ENCODE measurements around the gene RUNX1.

RUNX1 gene

GRCh38 chr21:35035116-35035515 lies 14.0 kb downstream of the RUNX1 start:
- Histone ChIP-seq H3K27ac (ENCODE audit: low read length) (no peak overlapping the region), H3K9ac (ENCODE audit: low read depth, low read length) (no peak overlapping the region), H3K27me3 (ENCODE audit: insufficient read depth, low read length) (no peaks in the 10 kb centered on the region), H3K36me3 (ENCODE audit: insufficient read depth, low read depth, low read length) (no peaks in the 10 kb centered on the region), H3K4me3 (ENCODE audit: low read length) (no peak overlapping the region), H3K9me3 (ENCODE audit: insufficient read depth, low read depth, low read length) (no peaks in the 10 kb centered on the region), H3K4me1 (ENCODE audit: insufficient read depth, low read length) (no peaks in the 10 kb centered on the region)

GRCh38 chr21:35034203-35034926 lies 14.7 kb downstream of the RUNX1 start:
- Histone ChIP-seq H3K36me3 (ENCODE audit: insufficient read depth, low read depth, low read length) (no peaks in the 10 kb centered on the region), H3K9ac (ENCODE audit: low read depth, low read length) (no peak overlapping the region), H3K4me1 (ENCODE audit: insufficient read depth, low read length) (no peaks in the 10 kb centered on the region)

DNA sequence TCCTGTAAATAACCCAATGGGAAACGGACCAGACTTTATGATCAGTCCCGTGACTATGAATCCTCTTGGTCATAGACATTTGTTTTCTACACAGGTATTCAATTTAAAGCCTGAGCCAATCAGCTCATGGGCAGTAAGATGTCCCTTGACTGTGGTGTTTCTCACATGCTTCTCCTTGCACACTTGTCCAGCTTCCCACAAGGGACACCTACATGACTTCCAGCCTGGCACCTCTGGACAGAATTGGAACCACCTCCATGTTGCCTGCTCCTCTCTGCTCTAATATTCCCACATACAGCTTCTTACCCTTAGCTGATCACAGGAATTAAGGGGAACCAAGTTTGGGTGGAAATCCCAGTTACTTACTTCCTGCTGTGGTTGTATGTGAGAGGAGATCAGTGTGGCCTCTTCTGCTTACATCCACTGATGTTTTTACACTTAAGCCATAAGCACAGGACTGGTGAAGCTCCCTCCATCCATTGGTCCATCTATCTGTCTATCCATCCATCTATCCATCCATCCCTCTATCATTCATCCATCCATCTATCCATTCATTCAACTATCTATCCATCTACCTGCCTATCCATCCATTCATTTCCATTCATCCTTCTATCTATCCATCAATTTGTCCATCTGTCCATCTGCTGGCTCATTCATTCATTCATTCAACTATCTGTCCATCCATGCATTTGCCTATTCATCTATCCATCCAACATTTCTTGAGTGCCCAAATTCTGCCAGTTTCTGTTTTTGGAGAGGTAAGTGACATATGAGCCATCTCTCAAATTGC lies 16.4 kb downstream of the RUNX1 start:
- Histone ChIP-seq H3K9ac (ENCODE audit: low read depth, low read length) (no peak overlapping the region), H3K27me3 (ENCODE audit: insufficient read depth, low read length) (peaks cover 9% of the 10 kb centered on the region; the same call in 1 of the 2 replicates), H3K4me1 (ENCODE audit: insufficient read depth, low read length) (peaks cover 3% of the 10 kb centered on the region; the same call in 1 of the 2 replicates), H3K9me3 (ENCODE audit: insufficient read depth, low read depth, low read length) (no peaks in the 10 kb centered on the region), H3K27ac (ENCODE audit: low read length) (no peak overlapping the region), H3K4me3 (ENCODE audit: low read length) (no peak overlapping the region), H3K36me3 (ENCODE audit: insufficient read depth, low read depth, low read length) (no peaks in the 10 kb centered on the region)

More at GRCh38 chr21:35034203-35034926, 14.7 kb downstream of the RUNX1 start:
- Histone ChIP-seq H3K27me3 (ENCODE audit: insufficient read depth, low read length) (no peaks in the 10 kb centered on the region), H3K4me3 (ENCODE audit: low read length) (no peak overlapping the region), H3K9me3 (ENCODE audit: insufficient read depth, low read depth, low read length) (no peaks in the 10 kb centered on the region), H3K27ac (ENCODE audit: low read length) (no peak overlapping the region)

GRCh38 chr21:35028451-35028978 lies 20.6 kb downstream of the RUNX1 start:
- H3K9me3 ChIP-seq (ENCODE audit: insufficient read depth, low read depth, low read length): no peaks in the 10 kb centered on the region
- H3K4me3 ChIP-seq (ENCODE audit: low read length): no peak overlapping the region
- no peak overlapping the region for H3K9ac ChIP-seq (ENCODE audit: low read depth, low read length)
- no peaks in the 10 kb centered on the region for H3K36me3 ChIP-seq (ENCODE audit: insufficient read depth, low read depth, low read length)
- peaks cover 34% of the 10 kb centered on the region for H3K27me3 ChIP-seq (ENCODE audit: insufficient read depth, low read length)
- no peak overlapping the region for H3K27ac ChIP-seq (ENCODE audit: low read length)
- H3K4me1 ChIP-seq (ENCODE audit: insufficient read depth, low read length): peaks cover 7% of the 10 kb centered on the region; the same call in 1 of the 2 replicates

DNA sequence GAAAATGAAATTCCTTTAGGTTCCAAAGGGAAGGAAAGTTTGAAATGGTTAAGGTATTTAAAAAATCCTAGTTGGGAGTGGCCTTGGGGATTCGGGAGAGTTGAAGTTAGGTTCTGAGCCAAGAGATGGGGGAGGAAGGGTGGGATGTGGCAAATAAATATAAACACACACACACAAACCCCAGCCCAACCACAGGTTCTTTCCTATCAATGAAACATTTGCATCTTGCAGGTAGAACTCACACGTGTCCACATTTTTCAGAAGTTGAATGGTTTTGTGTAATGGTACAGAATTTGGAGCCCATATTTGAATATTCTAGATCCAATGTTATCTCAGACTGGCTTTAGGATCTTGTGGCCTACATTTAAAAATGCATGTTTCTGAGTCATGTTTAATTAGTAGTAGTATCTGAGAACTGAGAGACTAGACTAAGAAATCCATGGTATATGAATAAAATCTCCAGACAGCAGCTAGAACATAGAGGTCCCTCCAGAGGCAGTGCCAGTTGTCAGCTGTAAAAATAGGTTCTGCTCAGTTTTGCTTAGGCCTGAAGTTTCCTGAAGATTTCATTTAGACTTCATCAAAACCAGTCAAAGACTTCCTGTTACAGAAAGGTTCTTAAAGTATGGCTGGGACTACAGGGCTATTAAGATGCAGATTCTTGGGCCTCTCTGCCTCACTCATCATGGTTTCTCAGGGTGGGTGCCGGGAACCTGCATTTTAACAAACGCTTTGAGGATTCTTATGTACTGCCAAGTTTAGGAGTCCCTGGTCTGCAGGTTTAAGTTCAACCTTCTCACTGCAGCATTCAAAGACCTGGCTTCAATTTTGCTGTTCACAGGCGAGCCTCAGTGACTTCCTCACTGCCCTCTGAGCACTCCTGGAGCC lies 21.3 kb downstream of the RUNX1 start:
- H3K4me3 ChIP-seq (ENCODE audit: low read length): peak overlapping the region; percentile 67; the same call in 1 of the 2 replicates
- no peaks in the 10 kb centered on the region for H3K36me3 ChIP-seq (ENCODE audit: insufficient read depth, low read depth, low read length)
- no peak overlapping the region for H3K9ac ChIP-seq (ENCODE audit: low read depth, low read length)
- peaks cover 7% of the 10 kb centered on the region; the same call in 1 of the 2 replicates for H3K4me1 ChIP-seq (ENCODE audit: insufficient read depth, low read length)
- no peaks in the 10 kb centered on the region for H3K9me3 ChIP-seq (ENCODE audit: insufficient read depth, low read depth, low read length)
- no peak overlapping the region for H3K27ac ChIP-seq (ENCODE audit: low read length)
- H3K27me3 ChIP-seq (ENCODE audit: insufficient read depth, low read length): peaks cover 34% of the 10 kb centered on the region

DNA sequence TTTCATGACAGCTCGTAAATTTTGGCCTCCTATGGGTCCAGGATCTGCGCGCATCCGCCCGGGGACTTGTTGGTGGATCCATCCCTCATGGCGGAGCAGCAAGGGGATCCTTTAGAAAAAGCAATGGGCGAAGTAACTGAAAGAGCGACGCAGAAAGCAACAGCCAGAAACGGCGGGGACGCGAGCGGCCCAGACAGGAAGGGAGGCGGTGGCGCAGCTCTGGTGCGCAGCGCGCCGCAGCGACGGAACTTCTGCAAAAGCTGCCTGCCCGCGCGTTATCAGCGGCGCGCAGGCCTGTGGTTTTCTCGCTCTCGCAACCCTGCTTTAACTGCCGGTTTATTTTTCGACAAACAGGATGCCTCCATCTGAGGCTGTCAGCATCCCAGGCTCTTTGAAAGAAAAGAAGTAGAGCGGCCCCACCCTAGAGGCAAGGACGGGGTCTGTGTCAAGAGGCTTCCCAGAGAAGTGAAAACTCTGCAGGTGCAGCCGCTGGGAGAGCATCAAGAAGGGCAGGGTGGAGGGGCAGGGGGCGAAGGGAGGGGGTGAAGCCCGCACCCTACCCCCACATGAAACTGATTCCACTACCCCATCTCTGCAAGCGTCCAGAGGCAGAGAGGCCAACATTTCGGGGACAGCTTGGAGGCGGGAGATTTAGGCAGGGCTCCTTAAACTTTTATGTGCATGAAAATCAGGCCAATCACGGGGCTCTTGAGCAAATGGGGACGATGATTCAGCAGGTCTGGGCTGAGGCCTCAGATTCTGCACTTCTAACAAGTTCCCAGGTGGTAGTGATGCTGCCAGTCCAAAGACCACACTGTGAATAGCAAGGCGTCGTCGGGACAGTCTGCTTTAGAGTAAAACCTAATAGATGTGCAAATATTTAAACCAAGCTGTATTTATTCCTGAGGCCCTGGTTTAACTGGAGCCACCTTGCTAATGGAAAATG lies 22.2 kb downstream of the RUNX1 start:
- H3K9ac ChIP-seq (ENCODE audit: low read depth, low read length): peak overlapping the region; percentile 46; the same call in 1 of the 2 replicates
- no peaks in the 10 kb centered on the region for H3K36me3 ChIP-seq (ENCODE audit: insufficient read depth, low read depth, low read length)
- no peaks in the 10 kb centered on the region for H3K9me3 ChIP-seq (ENCODE audit: insufficient read depth, low read depth, low read length)
- peak overlapping the region; percentile 67 for H3K4me3 ChIP-seq (ENCODE audit: low read length)
- peaks cover 7% of the 10 kb centered on the region; the same call in 1 of the 2 replicates for H3K4me1 ChIP-seq (ENCODE audit: insufficient read depth, low read length)
- peaks cover 34% of the 10 kb centered on the region for H3K27me3 ChIP-seq (ENCODE audit: insufficient read depth, low read length)
- H3K27ac ChIP-seq (ENCODE audit: low read length): no peak overlapping the region

DNA sequence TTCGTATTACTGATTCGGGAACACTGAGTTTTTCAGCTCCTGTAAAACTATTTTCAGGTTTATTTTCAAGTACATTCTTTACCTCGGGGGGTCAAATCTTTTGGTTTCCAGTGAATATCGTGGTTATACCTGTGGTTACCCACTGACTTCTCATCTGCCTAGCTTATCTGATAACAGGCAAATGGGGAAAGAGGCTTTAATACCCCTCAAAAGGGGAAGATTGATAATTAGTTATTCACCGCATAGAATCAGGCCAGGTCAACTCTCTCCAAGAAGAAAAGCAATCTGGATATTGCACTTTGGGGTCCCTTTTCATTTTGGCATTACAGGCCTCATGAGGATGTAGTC lies 23.0 kb downstream of the RUNX1 start:
- Histone ChIP-seq H3K27ac (ENCODE audit: low read length) (no peak overlapping the region), H3K27me3 (ENCODE audit: insufficient read depth, low read length) (peaks cover 34% of the 10 kb centered on the region), H3K9ac (ENCODE audit: low read depth, low read length) (no peak overlapping the region; the same call in 1 of the 2 replicates), H3K4me3 (ENCODE audit: low read length) (peak overlapping the region; percentile 67), H3K9me3 (ENCODE audit: insufficient read depth, low read depth, low read length) (no peaks in the 10 kb centered on the region), H3K4me1 (ENCODE audit: insufficient read depth, low read length) (peaks cover 7% of the 10 kb centered on the region; the same call in 1 of the 2 replicates), H3K36me3 (ENCODE audit: insufficient read depth, low read depth, low read length) (no peaks in the 10 kb centered on the region)

DNA sequence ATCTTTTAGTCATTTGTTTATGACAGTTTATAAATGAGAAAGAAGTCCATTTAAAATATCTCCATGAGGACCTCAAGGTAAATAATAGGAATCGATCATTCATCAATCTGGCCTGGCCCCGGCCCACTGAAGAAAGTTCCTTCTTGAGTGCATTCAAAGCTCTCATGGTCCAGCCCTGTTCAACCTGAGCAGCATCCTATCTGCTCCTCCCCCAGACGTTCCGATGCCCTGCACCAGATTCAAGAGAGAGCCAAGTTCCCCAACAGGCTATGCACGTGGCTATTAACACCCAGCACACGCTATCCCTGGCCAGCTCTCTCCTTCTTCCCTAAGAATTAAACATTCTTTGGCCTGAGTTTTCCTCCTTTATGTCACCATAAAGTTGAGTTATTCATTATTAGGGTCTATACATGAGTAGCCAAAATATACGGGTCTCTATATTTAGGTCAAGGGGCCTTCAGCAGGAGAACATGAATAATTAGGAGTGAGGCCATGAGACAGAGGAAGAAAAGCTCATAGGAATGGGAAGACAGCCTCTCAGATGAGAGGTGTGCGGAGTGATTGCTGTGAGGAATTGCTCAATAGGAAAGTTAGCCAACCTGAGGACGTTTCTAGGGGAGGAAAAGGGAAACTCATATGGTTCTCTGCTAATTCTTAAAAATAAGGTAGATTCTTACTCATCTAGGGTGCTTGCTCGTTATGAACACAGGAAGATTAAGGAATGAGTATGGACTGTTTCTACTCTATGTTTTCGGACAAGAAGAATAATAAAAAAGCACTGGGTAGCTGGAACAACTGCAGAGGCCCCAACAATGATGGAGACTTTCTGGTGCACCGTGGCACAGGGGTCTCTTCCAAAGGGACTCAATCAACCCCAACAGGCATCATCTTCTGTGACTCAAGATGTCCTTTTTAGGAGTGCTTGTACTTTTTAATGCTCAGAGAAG lies 23.6 kb downstream of the RUNX1 start:
- H3K9me3 ChIP-seq (ENCODE audit: insufficient read depth, low read depth, low read length): no peaks in the 10 kb centered on the region
- peaks cover 7% of the 10 kb centered on the region; the same call in 1 of the 2 replicates for H3K4me1 ChIP-seq (ENCODE audit: insufficient read depth, low read length)
- no peak overlapping the region for H3K9ac ChIP-seq (ENCODE audit: low read depth, low read length)
- H3K4me3 ChIP-seq (ENCODE audit: low read length): no peak overlapping the region
- no peak overlapping the region for H3K27ac ChIP-seq (ENCODE audit: low read length)
- H3K27me3 ChIP-seq (ENCODE audit: insufficient read depth, low read length): peaks cover 34% of the 10 kb centered on the region
- H3K36me3 ChIP-seq (ENCODE audit: insufficient read depth, low read depth, low read length): no peaks in the 10 kb centered on the region

GRCh38 chr21:35024513-35024912 lies 24.6 kb downstream of the RUNX1 start:
- no peaks in the 10 kb centered on the region for H3K36me3 ChIP-seq (ENCODE audit: insufficient read depth, low read depth, low read length)
- no peak overlapping the region for H3K27ac ChIP-seq (ENCODE audit: low read length)
- H3K4me1 ChIP-seq (ENCODE audit: insufficient read depth, low read length): peaks cover 7% of the 10 kb centered on the region; the same call in 1 of the 2 replicates
- H3K9ac ChIP-seq (ENCODE audit: low read depth, low read length): no peak overlapping the region
- H3K27me3 ChIP-seq (ENCODE audit: insufficient read depth, low read length): peaks cover 34% of the 10 kb centered on the region
- no peaks in the 10 kb centered on the region for H3K9me3 ChIP-seq (ENCODE audit: insufficient read depth, low read depth, low read length)
- H3K4me3 ChIP-seq (ENCODE audit: low read length): no peak overlapping the region

DNA sequence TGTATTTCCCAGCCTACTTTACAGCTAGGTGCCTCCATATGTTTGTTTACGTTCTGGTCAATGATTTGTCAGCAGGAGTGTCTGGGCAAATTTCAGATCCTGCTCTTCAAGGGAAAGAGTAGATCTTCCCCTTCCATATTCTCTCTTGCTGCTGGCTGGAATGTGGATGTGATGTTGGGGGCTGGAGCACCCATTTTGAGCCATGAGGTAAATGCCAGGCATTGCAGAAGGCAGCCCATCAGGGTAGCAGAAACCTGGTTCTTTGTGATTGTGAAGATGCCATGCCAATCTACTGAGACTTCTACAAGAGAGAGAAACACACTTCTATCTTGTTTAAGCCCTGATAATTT lies 25.1 kb downstream of the RUNX1 start:
- no peaks in the 10 kb centered on the region for H3K9me3 ChIP-seq (ENCODE audit: insufficient read depth, low read depth, low read length)
- no peaks in the 10 kb centered on the region for H3K36me3 ChIP-seq (ENCODE audit: insufficient read depth, low read depth, low read length)
- H3K4me1 ChIP-seq (ENCODE audit: insufficient read depth, low read length): peaks cover 7% of the 10 kb centered on the region; the same call in 1 of the 2 replicates
- peaks cover 34% of the 10 kb centered on the region for H3K27me3 ChIP-seq (ENCODE audit: insufficient read depth, low read length)
- no peak overlapping the region for H3K9ac ChIP-seq (ENCODE audit: low read depth, low read length)
- H3K27ac ChIP-seq (ENCODE audit: low read length): no peak overlapping the region
- H3K4me3 ChIP-seq (ENCODE audit: low read length): no peak overlapping the region
